HEK293 (cell line): Measurements from ENCODE around the gene CDC37.

ENCODE experiments used
- CTCF ChIA-PET: fragments of 350-600 bp; formaldehyde crosslinking; extraction: SDS; loops from one replicate; lab custom pipeline; 2021; ENCODE audit warnings: antibody characterized with exemption; lab: Yijun Ruan, JAX
- POLR2A ChIA-PET: fragments of 300-600 bp; formaldehyde crosslinking; extraction: SDS; loops from one replicate; lab custom pipeline; 2020; ENCODE audit warnings: antibody characterized with exemption, inconsistent platforms; lab: Yijun Ruan, JAX
- H3K27ac ChIP-seq: fragments of 200-500 bp; sonication (Bioruptor generic); 2 replicates; pipeline ENCODE4 v1.5.1; 2014; ENCODE audit warnings: low read depth, low read length, control low read depth, inconsistent platforms; ENCODE audit errors: extremely low read depth
- H3K36me3 ChIP-seq, 2 experiments: fragments of 200-500 bp in 1 of 2; sonication (Bioruptor generic) in 1 of 2; 1 replicate in 1 of 2; 2 replicates in 1 of 2; pipeline ENCODE4 v1.5.1; 2014 to 2017; ENCODE audit warnings: inconsistent platforms in 2 of 2, low read length in 2 of 2; ENCODE audit not compliant: control insufficient read depth in 2 of 2, insufficient read depth in 1 of 2
- H3K4me1 ChIP-seq: fragments of 200-500 bp; sonication (Bioruptor generic); 2 replicates; pipeline ENCODE4 v1.5.1; 2014; ENCODE audit warnings: mild to moderate bottlenecking, low read length, inconsistent platforms; ENCODE audit not compliant: control insufficient read depth, insufficient read depth
- H3K4me3 ChIP-seq: 2 replicates; pipeline ENCODE4 v1.5.1; 2011; ENCODE audit warnings: low read depth, mild to moderate bottlenecking, control low read depth, low read length, moderate library complexity
- H3K9me3 ChIP-seq: fragments of 200-500 bp; sonication (Bioruptor generic); 2 replicates; pipeline ENCODE4 v1.5.1; 2014; ENCODE audit warnings: low read depth, low read length, inconsistent platforms; ENCODE audit not compliant: control insufficient read depth, insufficient read depth
- GFI1B ChIP-seq: fragments of 450-650 bp; formaldehyde crosslinking; IDR thresholded peaks from 2 replicates; pipeline ENCODE4 v1.5.1; 2016; ENCODE audit warnings: missing biosample characterization, missing genetic modification characterization
- GLIS2 ChIP-seq: fragments of 450-650 bp; formaldehyde crosslinking; IDR thresholded peaks from 2 replicates; pipeline ENCODE4 v1.5.1; 2016; ENCODE audit warnings: missing biosample characterization, missing genetic modification characterization
- KLF10 ChIP-seq: fragments of 450-650 bp; IDR thresholded peaks from 2 replicates; pipeline ENCODE4 v1.5.1; 2018; ENCODE audit warnings: missing biosample characterization, mild to moderate bottlenecking, missing genetic modification characterization
- MEIS1 ChIP-seq: sonication (generic); formaldehyde crosslinking; IDR thresholded peaks from 2 replicates; pipeline ENCODE4 v1.8.1; 2022; ENCODE audit warnings: missing genetic modification reagents, mild to moderate bottlenecking, borderline replicate concordance
- MYNN ChIP-seq: fragments of 450-650 bp; formaldehyde crosslinking; IDR thresholded peaks from 2 replicates; pipeline ENCODE4 v1.5.1; 2016; ENCODE audit warnings: missing biosample characterization, missing genetic modification characterization, borderline replicate concordance
- MZF1 ChIP-seq: fragments of 450-650 bp; formaldehyde crosslinking; IDR thresholded peaks from 2 replicates; pipeline ENCODE4 v1.5.1; 2017; ENCODE audit warnings: missing biosample characterization, missing genetic modification characterization, borderline replicate concordance
- YY1 ChIP-seq: fragments of 450-650 bp; formaldehyde crosslinking; IDR thresholded peaks from 2 replicates; pipeline ENCODE4 v1.5.1; 2018; ENCODE audit warnings: missing biosample characterization, missing genetic modification characterization
- YY2 ChIP-seq: fragments of 450-650 bp; formaldehyde crosslinking; IDR thresholded peaks from 2 replicates; pipeline ENCODE4 v1.5.1; 2016; ENCODE audit warnings: missing biosample characterization, missing genetic modification characterization
- ZBTB48 ChIP-seq: fragments of 450-650 bp; formaldehyde crosslinking; IDR thresholded peaks from 2 replicates; pipeline ENCODE4 v1.5.1; 2016; ENCODE audit warnings: missing biosample characterization, missing genetic modification characterization
- ZEB2 ChIP-seq: fragments of 450-650 bp; formaldehyde crosslinking; IDR thresholded peaks from 2 replicates; pipeline ENCODE4 v1.5.1; 2016; ENCODE audit warnings: missing biosample characterization, missing genetic modification characterization
- ZNF266 ChIP-seq: fragments of 450-650 bp; formaldehyde crosslinking; IDR thresholded peaks from 2 replicates; pipeline ENCODE4 v1.5.1; 2016; ENCODE audit warnings: missing biosample characterization, missing genetic modification characterization, low read depth
- ZNF292 ChIP-seq: fragments of 450-650 bp; formaldehyde crosslinking; IDR thresholded peaks from 2 replicates; pipeline ENCODE4 v1.5.1; 2016; ENCODE audit warnings: low read depth, missing biosample characterization, missing genetic modification characterization, borderline replicate concordance
- ZNF416 ChIP-seq: fragments of 450-650 bp; formaldehyde crosslinking; IDR thresholded peaks from 2 replicates; pipeline ENCODE4 v1.5.1; 2016; ENCODE audit warnings: missing biosample characterization, missing genetic modification characterization
- ZNF510 ChIP-seq: fragments of 450-650 bp; formaldehyde crosslinking; IDR thresholded peaks from 2 replicates; pipeline ENCODE4 v1.5.1; 2018; ENCODE audit warnings: mild to moderate bottlenecking, missing genetic modification characterization, missing biosample characterization; ENCODE audit not compliant: insufficient replicate concordance
- ZNF707 ChIP-seq: fragments of 450-650 bp; formaldehyde crosslinking; IDR thresholded peaks from 2 replicates; pipeline ENCODE4 v1.5.1; 2016; ENCODE audit warnings: missing biosample characterization, missing genetic modification characterization
- ZNF76 ChIP-seq: fragments of 450-650 bp; formaldehyde crosslinking; IDR thresholded peaks from 2 replicates; pipeline ENCODE4; 2016; ENCODE audit warnings: low read depth, missing biosample characterization, missing genetic modification characterization, borderline replicate concordance
- ZXDB ChIP-seq: fragments of 450-650 bp; formaldehyde crosslinking; IDR thresholded peaks from 2 replicates; pipeline ENCODE4 v1.5.1; 2016; ENCODE audit warnings: missing biosample characterization, missing genetic modification characterization
- TF ChIP-seq, protein P1 (sequence below): fragments of 450-650 bp; formaldehyde crosslinking; IDR thresholded peaks from 2 replicates; pipeline ENCODE4 v1.5.1; 2016; ENCODE audit warnings: missing biosample characterization, missing genetic modification characterization
- TF ChIP-seq, protein P2 (sequence below): fragments of 450-650 bp; formaldehyde crosslinking; IDR thresholded peaks from 2 replicates; pipeline ENCODE4 v1.5.1; 2016; ENCODE audit warnings: missing biosample characterization, missing genetic modification characterization
- TF ChIP-seq, protein P3 (sequence below): fragments of 450-650 bp; formaldehyde crosslinking; IDR thresholded peaks from 2 replicates; pipeline ENCODE4 v1.5.1; 2016; ENCODE audit warnings: missing biosample characterization, missing genetic modification characterization, borderline replicate concordance
- TF ChIP-seq, protein P4 (sequence below): fragments of 450-650 bp; formaldehyde crosslinking; IDR thresholded peaks from 2 replicates; pipeline ENCODE4 v1.5.0; 2017; ENCODE audit warnings: missing biosample characterization, missing genetic modification characterization, borderline replicate concordance
- TF ChIP-seq, protein P5 (sequence below): fragments of 450-650 bp; formaldehyde crosslinking; IDR thresholded peaks from 2 replicates; pipeline ENCODE4 v1.5.1; 2016; ENCODE audit warnings: missing biosample characterization, missing genetic modification characterization
- TF ChIP-seq, protein P6 (sequence below): fragments of 450-650 bp; formaldehyde crosslinking; IDR thresholded peaks from 2 replicates; pipeline ENCODE4 v1.5.1; 2017; ENCODE audit warnings: missing biosample characterization, missing genetic modification characterization

CDC37 gene

DNA sequence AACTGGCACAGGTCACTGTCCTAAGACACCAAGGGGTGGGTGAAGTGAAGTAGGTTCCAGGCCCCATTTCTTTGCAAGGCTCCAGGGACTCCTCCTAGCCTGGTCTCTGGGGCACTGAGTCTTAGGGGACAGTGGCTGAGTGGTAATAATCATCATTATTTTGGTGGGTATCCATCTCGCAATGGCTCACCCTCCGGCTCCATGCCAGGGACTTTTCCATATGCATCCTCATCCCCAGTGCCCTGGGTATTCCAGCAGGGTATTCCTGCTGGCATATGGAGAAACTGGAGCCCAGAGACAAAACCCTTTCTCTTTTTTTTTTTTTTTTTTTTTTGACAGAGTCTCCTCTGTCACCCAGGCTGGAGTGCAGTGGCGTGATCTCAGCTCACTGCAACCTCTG is 19.5 kb upstream of the CDC37 start:
- H3K27ac ChIP-seq, result no peak overlapping the region
- H3K36me3 ChIP-seq, result no peaks in the 10 kb centered on the region
- TF ChIP-seq, protein P1, sequence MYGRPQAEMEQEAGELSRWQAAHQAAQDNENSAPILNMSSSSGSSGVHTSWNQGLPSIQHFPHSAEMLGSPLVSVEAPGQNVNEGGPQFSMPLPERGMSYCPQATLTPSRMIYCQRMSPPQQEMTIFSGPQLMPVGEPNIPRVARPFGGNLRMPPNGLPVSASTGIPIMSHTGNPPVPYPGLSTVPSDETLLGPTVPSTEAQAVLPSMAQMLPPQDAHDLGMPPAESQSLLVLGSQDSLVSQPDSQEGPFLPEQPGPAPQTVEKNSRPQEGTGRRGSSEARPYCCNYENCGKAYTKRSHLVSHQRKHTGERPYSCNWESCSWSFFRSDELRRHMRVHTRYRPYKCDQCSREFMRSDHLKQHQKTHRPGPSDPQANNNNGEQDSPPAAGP (tag by site-specific recombination), result no peak
- TF ChIP-seq ZNF292 (tag by site-specific recombination) (no peak), ZNF510 (no peak), MZF1 (tag by site-specific recombination) (no peak), ZNF266 (tag by site-specific recombination) (no peak), KLF10 (tag by site-specific recombination) (no peak), ZNF416 (tag by site-specific recombination) (no peak), GLIS2 (no peak), MYNN (tag by site-specific recombination) (no peak), YY2 (tag by site-specific recombination) (no peak), ZXDB (no peak), YY1 (tag by site-specific recombination) (no peak)
- TF ChIP-seq, protein P2, sequence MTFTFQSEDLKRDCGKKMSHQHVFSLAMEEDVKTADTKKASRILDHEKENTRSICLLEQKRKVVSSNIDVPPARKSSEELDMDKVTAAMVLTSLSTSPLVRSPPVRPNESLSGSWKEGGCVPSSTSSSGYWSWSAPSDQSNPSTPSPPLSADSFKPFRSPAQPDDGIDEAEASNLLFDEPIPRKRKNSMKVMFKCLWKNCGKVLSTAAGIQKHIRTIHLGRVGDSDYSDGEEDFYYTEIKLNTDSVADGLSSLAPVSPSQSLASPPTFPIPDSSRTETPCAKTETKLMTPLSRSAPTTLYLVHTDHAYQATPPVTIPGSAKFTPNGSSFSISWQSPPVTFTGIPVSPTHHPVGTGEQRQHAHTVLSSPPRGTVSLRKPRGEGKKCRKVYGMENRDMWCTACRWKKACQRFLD (tag by site-specific recombination), result no peak
- TF ChIP-seq, protein P3, sequence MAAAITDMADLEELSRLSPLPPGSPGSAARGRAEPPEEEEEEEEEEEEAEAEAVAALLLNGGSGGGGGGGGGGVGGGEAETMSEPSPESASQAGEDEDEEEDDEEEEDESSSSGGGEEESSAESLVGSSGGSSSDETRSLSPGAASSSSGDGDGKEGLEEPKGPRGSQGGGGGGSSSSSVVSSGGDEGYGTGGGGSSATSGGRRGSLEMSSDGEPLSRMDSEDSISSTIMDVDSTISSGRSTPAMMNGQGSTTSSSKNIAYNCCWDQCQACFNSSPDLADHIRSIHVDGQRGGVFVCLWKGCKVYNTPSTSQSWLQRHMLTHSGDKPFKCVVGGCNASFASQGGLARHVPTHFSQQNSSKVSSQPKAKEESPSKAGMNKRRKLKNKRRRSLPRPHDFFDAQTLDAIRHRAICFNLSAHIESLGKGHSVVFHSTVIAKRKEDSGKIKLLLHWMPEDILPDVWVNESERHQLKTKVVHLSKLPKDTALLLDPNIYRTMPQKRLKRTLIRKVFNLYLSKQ (tag by site-specific recombination), result no peak
- TF ChIP-seq, protein P4, sequence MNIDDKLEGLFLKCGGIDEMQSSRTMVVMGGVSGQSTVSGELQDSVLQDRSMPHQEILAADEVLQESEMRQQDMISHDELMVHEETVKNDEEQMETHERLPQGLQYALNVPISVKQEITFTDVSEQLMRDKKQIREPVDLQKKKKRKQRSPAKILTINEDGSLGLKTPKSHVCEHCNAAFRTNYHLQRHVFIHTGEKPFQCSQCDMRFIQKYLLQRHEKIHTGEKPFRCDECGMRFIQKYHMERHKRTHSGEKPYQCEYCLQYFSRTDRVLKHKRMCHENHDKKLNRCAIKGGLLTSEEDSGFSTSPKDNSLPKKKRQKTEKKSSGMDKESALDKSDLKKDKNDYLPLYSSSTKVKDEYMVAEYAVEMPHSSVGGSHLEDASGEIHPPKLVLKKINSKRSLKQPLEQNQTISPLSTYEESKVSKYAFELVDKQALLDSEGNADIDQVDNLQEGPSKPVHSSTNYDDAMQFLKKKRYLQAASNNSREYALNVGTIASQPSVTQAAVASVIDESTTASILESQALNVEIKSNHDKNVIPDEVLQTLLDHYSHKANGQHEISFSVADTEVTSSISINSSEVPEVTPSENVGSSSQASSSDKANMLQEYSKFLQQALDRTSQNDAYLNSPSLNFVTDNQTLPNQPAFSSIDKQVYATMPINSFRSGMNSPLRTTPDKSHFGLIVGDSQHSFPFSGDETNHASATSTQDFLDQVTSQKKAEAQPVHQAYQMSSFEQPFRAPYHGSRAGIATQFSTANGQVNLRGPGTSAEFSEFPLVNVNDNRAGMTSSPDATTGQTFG (tag by site-specific recombination), result no peak
- TF ChIP-seq, all 188 proteins: peak for 0
- no peaks in the 10 kb centered on the region for H3K9me3 ChIP-seq
- ChIA-PET CTCF (interaction anchor here (0.7 to 4.6 kb wide), 7 partner anchors 11 to 47 kb away, joined by 3 to 15 read pairs (median 5); no protein-coding TSS in a partner anchor), POLR2A (interaction anchor here (0.7 kb wide), 1 partner anchor 9 kb away, joined by 9 read pairs; no protein-coding TSS in a partner anchor)
- H3K4me1 ChIP-seq, result 0 out of 2 replicates have a peak, but pooled peaks cover 7% of the 10 kb centered on the region
- no peak overlapping the region for H3K4me3 ChIP-seq

DNA sequence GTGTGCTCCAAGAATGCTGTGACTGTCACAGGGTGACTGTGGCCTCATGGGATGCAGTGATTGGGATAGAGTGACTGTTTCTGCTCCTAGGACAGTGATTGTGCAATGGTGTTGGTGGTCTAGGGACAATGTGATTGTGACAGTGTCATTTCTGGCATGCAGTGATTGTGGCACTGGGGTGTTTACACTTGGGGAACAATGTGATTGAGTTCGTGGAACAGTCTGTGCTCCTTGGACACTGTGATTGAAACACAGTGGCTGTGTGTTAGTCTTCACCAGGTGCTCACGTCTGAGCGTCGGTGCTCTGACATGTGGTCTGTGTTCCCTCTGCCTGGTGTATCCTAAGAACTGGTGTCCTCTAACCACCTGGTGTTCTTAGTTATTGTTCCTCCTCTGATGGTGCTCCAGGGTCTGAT is 18.7 kb upstream of the CDC37 start:
- POLR2A ChIA-PET, result interaction anchor here (2.1 kb wide), 1 partner anchor 42 kb away, joined by 7 read pairs; the partner anchor contains the start of gene TYK2
- H3K4me1 ChIP-seq, result 0 out of 2 replicates have a peak, but pooled peaks cover 8% of the 10 kb centered on the region
- no peak for TF ChIP-seq ZEB2 (tag by site-specific recombination)
- TF ChIP-seq MEIS1 (CRISPR knock-in tag), result no peak
- TF ChIP-seq ZNF76, result peak; percentile 22; the same call in 1 of the 2 replicates
- TF ChIP-seq, protein P5, sequence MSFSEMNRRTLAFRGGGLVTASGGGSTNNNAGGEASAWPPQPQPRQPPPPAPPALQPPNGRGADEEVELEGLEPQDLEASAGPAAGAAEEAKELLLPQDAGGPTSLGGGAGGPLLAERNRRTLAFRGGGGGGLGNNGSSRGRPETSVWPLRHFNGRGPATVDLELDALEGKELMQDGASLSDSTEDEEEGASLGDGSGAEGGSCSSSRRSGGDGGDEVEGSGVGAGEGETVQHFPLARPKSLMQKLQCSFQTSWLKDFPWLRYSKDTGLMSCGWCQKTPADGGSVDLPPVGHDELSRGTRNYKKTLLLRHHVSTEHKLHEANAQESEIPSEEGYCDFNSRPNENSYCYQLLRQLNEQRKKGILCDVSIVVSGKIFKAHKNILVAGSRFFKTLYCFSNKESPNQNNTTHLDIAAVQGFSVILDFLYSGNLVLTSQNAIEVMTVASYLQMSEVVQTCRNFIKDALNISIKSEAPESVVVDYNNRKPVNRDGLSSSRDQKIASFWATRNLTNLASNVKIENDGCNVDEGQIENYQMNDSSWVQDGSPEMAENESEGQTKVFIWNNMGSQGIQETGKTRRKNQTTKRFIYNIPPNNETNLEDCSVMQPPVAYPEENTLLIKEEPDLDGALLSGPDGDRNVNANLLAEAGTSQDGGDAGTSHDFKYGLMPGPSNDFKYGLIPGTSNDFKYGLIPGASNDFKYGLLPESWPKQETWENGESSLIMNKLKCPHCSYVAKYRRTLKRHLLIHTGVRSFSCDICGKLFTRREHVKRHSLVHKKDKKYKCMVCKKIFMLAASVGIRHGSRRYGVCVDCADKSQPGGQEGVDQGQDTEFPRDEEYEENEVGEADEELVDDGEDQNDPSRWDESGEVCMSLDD (tag by site-specific recombination), result peak; percentile 18; the same call in 1 of the 2 replicates
- peak; percentile 20; the same call in 1 of the 2 replicates for TF ChIP-seq GFI1B (tag by site-specific recombination)
- peak; percentile 65; the same call in 1 of the 2 replicates for TF ChIP-seq ZBTB48 (tag by site-specific recombination)
- TF ChIP-seq, protein P6, sequence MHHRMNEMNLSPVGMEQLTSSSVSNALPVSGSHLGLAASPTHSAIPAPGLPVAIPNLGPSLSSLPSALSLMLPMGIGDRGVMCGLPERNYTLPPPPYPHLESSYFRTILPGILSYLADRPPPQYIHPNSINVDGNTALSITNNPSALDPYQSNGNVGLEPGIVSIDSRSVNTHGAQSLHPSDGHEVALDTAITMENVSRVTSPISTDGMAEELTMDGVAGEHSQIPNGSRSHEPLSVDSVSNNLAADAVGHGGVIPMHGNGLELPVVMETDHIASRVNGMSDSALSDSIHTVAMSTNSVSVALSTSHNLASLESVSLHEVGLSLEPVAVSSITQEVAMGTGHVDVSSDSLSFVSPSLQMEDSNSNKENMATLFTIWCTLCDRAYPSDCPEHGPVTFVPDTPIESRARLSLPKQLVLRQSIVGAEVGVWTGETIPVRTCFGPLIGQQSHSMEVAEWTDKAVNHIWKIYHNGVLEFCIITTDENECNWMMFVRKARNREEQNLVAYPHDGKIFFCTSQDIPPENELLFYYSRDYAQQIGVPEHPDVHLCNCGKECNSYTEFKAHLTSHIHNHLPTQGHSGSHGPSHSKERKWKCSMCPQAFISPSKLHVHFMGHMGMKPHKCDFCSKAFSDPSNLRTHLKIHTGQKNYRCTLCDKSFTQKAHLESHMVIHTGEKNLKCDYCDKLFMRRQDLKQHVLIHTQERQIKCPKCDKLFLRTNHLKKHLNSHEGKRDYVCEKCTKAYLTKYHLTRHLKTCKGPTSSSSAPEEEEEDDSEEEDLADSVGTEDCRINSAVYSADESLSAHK, result peak; percentile 11; the same call in 1 of the 2 replicates
- TF ChIP-seq ZNF707, result no peak

More for the DNA sequence above, 18.7 kb upstream of the CDC37 start:
- Histone ChIP-seq H3K4me3 (no peak overlapping the region), H3K27ac (no peak overlapping the region), H3K36me3 (no peaks in the 10 kb centered on the region), H3K9me3 (no peaks in the 10 kb centered on the region)
- CTCF ChIA-PET, result interaction anchor here (0.6 to 1.1 kb wide), 9 partner anchors 14 to 302 kb away, joined by 3 to 5 read pairs (median 4); partner anchors contain the start of gene CDC37
